ENCODE data around the gene TNIP3.

The TNIP3 gene

DNA sequence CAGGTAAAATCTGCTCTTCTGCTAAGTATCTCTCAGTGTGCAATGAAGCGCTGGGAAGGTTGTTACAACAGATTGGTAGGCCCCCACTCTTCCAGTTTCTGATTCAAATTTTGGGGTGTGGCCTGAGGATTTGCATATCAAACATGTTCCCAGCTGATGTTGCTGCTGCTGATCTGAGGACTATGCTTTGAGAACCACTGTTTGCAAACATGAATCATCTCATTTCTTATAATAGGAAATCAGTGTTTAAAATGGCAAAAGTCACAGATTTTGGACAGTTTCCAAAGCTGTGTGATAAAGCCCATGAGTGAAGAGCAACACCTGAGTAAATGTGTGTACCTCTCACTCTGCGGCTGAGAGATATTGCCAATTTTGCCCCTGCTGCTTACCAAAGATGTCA lies 55.6 kb downstream of the TNIP3 start:
- Histone ChIP-seq H2AFZ (ENCODE audit: low read length, unreplicated experiment) (no peak overlapping the region), H3K4me1 (ENCODE audit: control insufficient read depth, insufficient read depth, low read length, unreplicated experiment) (no peaks in the 10 kb centered on the region), H3K36me3 (ENCODE audit: insufficient read depth, low read length) (no peaks in the 10 kb centered on the region), H3K27me3 (ENCODE audit: insufficient read depth, low read length) (peaks cover 47% of the 10 kb centered on the region), H3K27ac (ENCODE audit: low read depth, low read length) (no peak overlapping the region), H3K79me2 (ENCODE audit: control insufficient read depth, insufficient read depth, low read length, unreplicated experiment) (no peaks in the 10 kb centered on the region), H3K4me3 (ENCODE audit: low read depth, low read length) (no peak overlapping the region)

GRCh38 chr4:121107507-121107906 lies 56.6 kb downstream of the TNIP3 start:
- no peaks in the 10 kb centered on the region for H3K4me1 ChIP-seq (ENCODE audit: control insufficient read depth, insufficient read depth, low read length, unreplicated experiment)
- peaks cover 47% of the 10 kb centered on the region for H3K27me3 ChIP-seq (ENCODE audit: insufficient read depth, low read length)
- H2AFZ ChIP-seq (ENCODE audit: low read length, unreplicated experiment) = no peak overlapping the region
- H3K4me3 ChIP-seq (ENCODE audit: low read depth, low read length) = no peak overlapping the region
- H3K79me2 ChIP-seq (ENCODE audit: control insufficient read depth, insufficient read depth, low read length, unreplicated experiment) = no peaks in the 10 kb centered on the region
- H3K27ac ChIP-seq (ENCODE audit: low read depth, low read length) = no peak overlapping the region
- H3K36me3 ChIP-seq (ENCODE audit: insufficient read depth, low read length) = no peaks in the 10 kb centered on the region

DNA sequence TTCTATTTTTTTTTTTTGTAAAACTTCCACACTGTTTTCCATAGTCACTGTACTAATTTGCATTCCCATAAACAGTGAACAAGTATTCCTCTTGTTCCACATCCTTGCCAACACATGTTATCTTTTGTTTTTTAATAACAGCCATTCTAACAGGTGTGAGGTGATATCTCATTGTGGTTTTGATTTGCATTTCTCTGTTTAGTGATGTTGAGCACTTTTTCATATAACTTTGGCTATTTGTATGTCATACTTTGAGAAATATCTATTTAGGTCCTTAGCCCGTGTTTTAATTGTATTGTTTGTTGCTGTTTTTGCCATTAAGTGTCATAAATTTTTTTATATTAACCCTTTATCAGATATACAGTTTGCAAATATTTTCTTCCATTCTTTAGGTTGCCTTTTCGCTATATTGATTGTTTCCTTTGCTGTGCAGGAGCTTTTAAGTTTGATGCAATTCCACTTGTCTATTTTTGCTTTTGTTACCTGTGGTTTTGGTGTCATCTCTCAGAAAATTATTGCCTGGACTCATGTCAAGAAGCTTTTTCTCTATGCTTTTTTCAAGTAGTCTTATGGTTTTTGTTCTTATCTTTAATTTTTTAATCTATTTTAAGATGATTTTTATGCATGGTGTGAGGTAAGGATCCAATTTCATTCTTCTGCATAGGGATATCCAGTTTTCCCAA lies 63.9 kb downstream of the TNIP3 start:
- Histone ChIP-seq H3K27ac (ENCODE audit: low read depth, low read length) (no peak overlapping the region), H3K4me3 (ENCODE audit: low read depth, low read length) (no peak overlapping the region), H3K36me3 (ENCODE audit: insufficient read depth, low read length) (no peaks in the 10 kb centered on the region), H3K4me1 (ENCODE audit: control insufficient read depth, insufficient read depth, low read length, unreplicated experiment) (peaks cover 9% of the 10 kb centered on the region), H3K79me2 (ENCODE audit: control insufficient read depth, insufficient read depth, low read length, unreplicated experiment) (no peaks in the 10 kb centered on the region), H2AFZ (ENCODE audit: low read length, unreplicated experiment) (no peak overlapping the region), H3K27me3 (ENCODE audit: insufficient read depth, low read length) (no peaks in the 10 kb centered on the region; the same call in 1 of the 2 replicates)

DNA sequence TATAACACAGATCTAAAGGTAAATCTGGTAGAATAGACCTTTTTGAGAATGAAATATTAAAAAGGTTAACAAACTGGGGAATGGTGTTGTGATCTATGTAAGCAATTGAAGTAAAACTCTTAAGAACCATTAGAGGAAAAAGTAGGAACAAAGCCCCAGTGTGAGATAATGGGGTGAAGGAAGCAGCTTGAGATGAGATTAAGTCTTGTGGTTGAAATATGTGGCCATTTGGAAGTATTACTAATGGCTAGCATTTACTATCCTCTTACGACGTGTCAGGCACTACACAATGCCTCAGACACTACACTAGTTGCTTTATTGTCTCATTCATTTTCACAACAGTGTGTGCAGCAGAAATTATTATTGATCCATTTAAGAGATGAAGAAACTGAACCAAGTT lies 65.9 kb downstream of the TNIP3 start:
- no peaks in the 10 kb centered on the region for H3K36me3 ChIP-seq (ENCODE audit: insufficient read depth, low read length)
- no peak overlapping the region for H3K27ac ChIP-seq (ENCODE audit: low read depth, low read length)
- H3K27me3 ChIP-seq (ENCODE audit: insufficient read depth, low read length) = no peaks in the 10 kb centered on the region; the same call in 1 of the 2 replicates
- no peak overlapping the region for H3K4me3 ChIP-seq (ENCODE audit: low read depth, low read length)
- no peaks in the 10 kb centered on the region for H3K79me2 ChIP-seq (ENCODE audit: control insufficient read depth, insufficient read depth, low read length, unreplicated experiment)
- H3K4me1 ChIP-seq (ENCODE audit: control insufficient read depth, insufficient read depth, low read length, unreplicated experiment) = peaks cover 9% of the 10 kb centered on the region
- H2AFZ ChIP-seq (ENCODE audit: low read length, unreplicated experiment) = no peak overlapping the region

DNA sequence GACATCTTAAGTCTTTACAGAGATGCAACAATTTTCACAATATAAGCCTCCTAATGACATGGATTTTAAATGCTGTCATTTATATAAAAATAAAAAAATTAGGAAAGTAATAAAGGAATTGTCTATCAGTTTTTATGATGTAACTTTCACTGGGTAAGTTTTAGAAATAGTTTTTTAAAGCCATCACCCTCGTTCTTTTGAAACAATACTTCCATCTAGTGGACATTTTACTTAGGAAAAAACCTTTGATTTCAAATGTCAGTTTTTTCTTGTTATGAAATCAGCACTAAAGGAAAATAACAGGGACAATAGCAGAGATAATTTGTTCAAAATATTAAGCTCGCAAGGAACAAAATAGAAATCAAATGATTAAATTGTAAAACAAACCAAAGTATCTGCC lies 67.5 kb downstream of the TNIP3 start:
- Histone ChIP-seq H3K79me2 (ENCODE audit: control insufficient read depth, insufficient read depth, low read length, unreplicated experiment) (no peaks in the 10 kb centered on the region), H2AFZ (ENCODE audit: low read length, unreplicated experiment) (no peak overlapping the region), H3K27ac (ENCODE audit: low read depth, low read length) (no peak overlapping the region), H3K4me3 (ENCODE audit: low read depth, low read length) (no peak overlapping the region), H3K4me1 (ENCODE audit: control insufficient read depth, insufficient read depth, low read length, unreplicated experiment) (peaks cover 9% of the 10 kb centered on the region), H3K27me3 (ENCODE audit: insufficient read depth, low read length) (no peaks in the 10 kb centered on the region), H3K36me3 (ENCODE audit: insufficient read depth, low read length) (no peaks in the 10 kb centered on the region)

DNA sequence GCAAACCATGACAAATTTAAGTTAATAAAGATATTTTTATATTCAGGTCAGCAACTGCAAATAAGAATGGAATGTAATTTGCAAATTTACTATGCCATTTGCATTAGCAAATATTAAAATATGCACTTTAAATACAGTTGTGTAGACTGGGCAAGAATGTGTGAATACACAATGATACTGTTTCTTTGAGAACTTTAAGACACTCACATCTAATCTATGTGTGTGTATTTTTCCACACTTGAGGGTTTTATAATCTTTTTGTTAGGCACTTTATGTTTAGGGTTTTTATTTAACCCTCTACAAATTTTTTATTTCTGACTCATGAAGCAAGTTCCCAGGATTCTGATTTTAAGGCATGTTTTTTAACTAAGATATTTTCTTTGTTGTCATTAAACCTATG lies 67.9 kb downstream of the TNIP3 start:
- Histone ChIP-seq H3K27me3 (ENCODE audit: insufficient read depth, low read length) (no peaks in the 10 kb centered on the region), H2AFZ (ENCODE audit: low read length, unreplicated experiment) (no peak overlapping the region), H3K36me3 (ENCODE audit: insufficient read depth, low read length) (no peaks in the 10 kb centered on the region), H3K4me3 (ENCODE audit: low read depth, low read length) (no peak overlapping the region), H3K4me1 (ENCODE audit: control insufficient read depth, insufficient read depth, low read length, unreplicated experiment) (peaks cover 9% of the 10 kb centered on the region), H3K27ac (ENCODE audit: low read depth, low read length) (no peak overlapping the region), H3K79me2 (ENCODE audit: control insufficient read depth, insufficient read depth, low read length, unreplicated experiment) (no peaks in the 10 kb centered on the region)

- Histone ChIP-seq H3K27me3 (ENCODE audit: insufficient read depth, low read length) (no peaks in the 10 kb centered on the region), H3K36me3 (ENCODE audit: insufficient read depth, low read length) (no peaks in the 10 kb centered on the region), H2AFZ (ENCODE audit: low read length, unreplicated experiment) (no peak overlapping the region), H3K27ac (ENCODE audit: low read depth, low read length) (no peak overlapping the region), H3K79me2 (ENCODE audit: control insufficient read depth, insufficient read depth, low read length, unreplicated experiment) (no peaks in the 10 kb centered on the region), H3K4me1 (ENCODE audit: control insufficient read depth, insufficient read depth, low read length, unreplicated experiment) (peaks cover 9% of the 10 kb centered on the region), H3K4me3 (ENCODE audit: low read depth, low read length) (no peak overlapping the region)
Measured at GRCh38 chr4:121094297-121094966, 69.7 kb downstream of the TNIP3 start.

GRCh38 chr4:121093261-121093660 lies 70.9 kb downstream of the TNIP3 start:
- H2AFZ ChIP-seq (ENCODE audit: low read length, unreplicated experiment) = no peak overlapping the region
- H3K36me3 ChIP-seq (ENCODE audit: insufficient read depth, low read length) = no peaks in the 10 kb centered on the region
- H3K4me1 ChIP-seq (ENCODE audit: control insufficient read depth, insufficient read depth, low read length, unreplicated experiment) = peaks cover 9% of the 10 kb centered on the region
- H3K27ac ChIP-seq (ENCODE audit: low read depth, low read length) = no peak overlapping the region
- no peaks in the 10 kb centered on the region for H3K79me2 ChIP-seq (ENCODE audit: control insufficient read depth, insufficient read depth, low read length, unreplicated experiment)
- H3K27me3 ChIP-seq (ENCODE audit: insufficient read depth, low read length) = no peaks in the 10 kb centered on the region
- H3K4me3 ChIP-seq (ENCODE audit: low read depth, low read length) = no peak overlapping the region

- no peak overlapping the region for H3K4me3 ChIP-seq (ENCODE audit: low read depth, low read length)
- peaks cover 9% of the 10 kb centered on the region for H3K4me1 ChIP-seq (ENCODE audit: control insufficient read depth, insufficient read depth, low read length, unreplicated experiment)
- no peaks in the 10 kb centered on the region for H3K27me3 ChIP-seq (ENCODE audit: insufficient read depth, low read length)
- no peaks in the 10 kb centered on the region for H3K36me3 ChIP-seq (ENCODE audit: insufficient read depth, low read length)
- H2AFZ ChIP-seq (ENCODE audit: low read length, unreplicated experiment) = no peak overlapping the region
- no peaks in the 10 kb centered on the region for H3K79me2 ChIP-seq (ENCODE audit: control insufficient read depth, insufficient read depth, low read length, unreplicated experiment)
- no peak overlapping the region for H3K27ac ChIP-seq (ENCODE audit: low read depth, low read length)
Measured at GRCh38 chr4:121091941-121092340, 72.2 kb downstream of the TNIP3 start.

DNA sequence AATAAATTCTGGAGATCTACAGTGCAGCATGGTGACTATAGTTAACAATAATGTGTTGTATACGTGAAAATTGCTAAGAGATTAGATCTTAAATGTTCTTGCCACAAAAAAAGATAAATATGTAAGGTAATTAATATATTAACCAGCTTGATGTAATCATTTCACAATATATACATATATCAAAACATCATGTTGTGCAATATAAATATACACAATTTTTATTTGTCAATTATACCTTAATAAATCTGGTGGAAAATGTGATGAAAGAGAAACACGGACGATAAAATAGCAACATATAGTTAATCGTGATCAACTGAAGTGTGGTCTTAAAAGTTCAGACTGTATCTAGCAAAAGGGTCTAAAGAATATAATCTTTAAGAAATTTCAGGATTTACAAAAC lies 75.3 kb downstream of the TNIP3 start:
- Histone ChIP-seq H2AFZ (ENCODE audit: low read length, unreplicated experiment) (no peak overlapping the region), H3K36me3 (ENCODE audit: insufficient read depth, low read length) (no peaks in the 10 kb centered on the region)

More for the DNA sequence above, 75.3 kb downstream of the TNIP3 start:
- H3K79me2 ChIP-seq (ENCODE audit: control insufficient read depth, insufficient read depth, low read length, unreplicated experiment) = no peaks in the 10 kb centered on the region
- no peak overlapping the region for H3K4me3 ChIP-seq (ENCODE audit: low read depth, low read length)
- no peak overlapping the region for H3K27ac ChIP-seq (ENCODE audit: low read depth, low read length)
- H3K4me1 ChIP-seq (ENCODE audit: control insufficient read depth, insufficient read depth, low read length, unreplicated experiment) = no peaks in the 10 kb centered on the region
- no peaks in the 10 kb centered on the region for H3K27me3 ChIP-seq (ENCODE audit: insufficient read depth, low read length)

All from ACC112 (cell line).